Fibroblast of villous mesenchyme (primary cell): ENCODE results near the gene OR2F1. TPM values are rescaled to one million over a fixed set of nuclear protein-coding genes. Genes with fewer than 3 reads are reported as not detected.

Source experiments
- DNase-seq: peaks from one replicate; pipeline ENCODE4 v3.0.0-alpha.2; 2010; ENCODE audit warnings: low read depth
- H3K4me3 ChIP-seq: 2 replicates; pipeline ENCODE4 v1.5.1; 2011; ENCODE audit warnings: low read depth, mild to moderate bottlenecking, low read length
- CTCF ChIP-seq: IDR thresholded peaks from 2 replicates; pipeline ENCODE4 v1.5.1; 2012; ENCODE audit warnings: low read depth, mild to moderate bottlenecking, low read length; ENCODE audit not compliant: insufficient read depth
- total RNA-seq: library from RNA; depleted of rRNA; stranded (reverse); fragments of >200 nt; gene quantifications from 2 replicates; pipeline ENCODE4 v1.2.3, GENCODE V29; 2012

OR2F1 gene
- total RNA-seq, 1 donor = not detected

- TF ChIP-seq CTCF = no peak
- DNase-seq = peak; percentile 68
- H3K4me3 ChIP-seq = no peak within 1 kb of the TSS
These were observed 19.9 kb upstream of the OR2F1 start, which contains the start of gene OR2F2 for GRCh38 chr7:143934526-143935325. Gene OR2F2 (plus strand): TSS chr7:143935233. CDS start chr7:143935233, 0 bp downstream.

DNA sequence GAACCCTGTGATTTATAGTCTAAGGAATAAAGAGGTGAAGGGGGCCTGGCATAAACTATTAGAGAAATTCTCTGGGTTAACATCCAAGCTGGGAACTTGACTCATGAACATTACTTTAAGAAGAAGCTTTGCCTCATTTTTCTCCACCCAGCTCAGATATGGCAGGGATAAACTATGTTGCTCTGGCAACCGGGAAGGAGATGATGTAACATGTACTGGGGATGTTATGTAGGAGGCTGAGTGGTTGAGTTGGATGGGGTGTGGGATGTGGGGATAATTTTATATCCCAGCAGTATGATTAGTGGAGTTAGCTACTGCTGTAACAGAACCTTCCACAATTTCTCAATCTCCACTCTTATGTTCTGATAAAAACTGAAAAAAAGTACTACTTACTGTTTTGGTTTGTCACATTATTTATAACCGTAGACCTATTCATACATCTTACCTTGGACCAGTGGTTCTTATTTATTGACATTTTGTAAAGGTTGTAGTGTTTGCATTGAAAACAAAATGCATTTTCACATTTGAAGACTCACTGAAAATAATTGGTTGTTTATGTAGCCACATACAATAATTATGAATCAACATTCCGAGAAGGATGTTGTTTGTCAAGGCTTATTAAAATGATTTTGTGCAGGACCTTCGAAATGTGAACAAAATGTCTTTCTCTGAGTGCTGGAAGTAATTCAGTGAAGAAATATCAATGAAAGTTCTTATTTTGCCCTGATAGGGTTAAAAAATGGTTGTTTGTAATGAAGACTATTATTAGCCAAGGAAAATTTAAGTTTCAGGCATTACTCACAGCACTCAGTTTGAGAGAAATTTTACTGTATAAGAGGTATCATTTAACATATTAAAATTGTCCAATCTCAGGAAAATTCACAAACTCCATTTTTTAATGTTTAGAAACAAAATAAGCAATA lies 18.3 kb upstream of the OR2F1 start:
- TF ChIP-seq CTCF = no peak
- DNase-seq = peak; percentile 91
- H3K4me3 ChIP-seq = no peak overlapping the region

GRCh38 chr7:143938379-143939243 lies 16.0 kb upstream of the OR2F1 start:
- TF ChIP-seq CTCF = no peak
- DNase-seq = no peak
- H3K4me3 ChIP-seq = no peak overlapping the region

DNA sequence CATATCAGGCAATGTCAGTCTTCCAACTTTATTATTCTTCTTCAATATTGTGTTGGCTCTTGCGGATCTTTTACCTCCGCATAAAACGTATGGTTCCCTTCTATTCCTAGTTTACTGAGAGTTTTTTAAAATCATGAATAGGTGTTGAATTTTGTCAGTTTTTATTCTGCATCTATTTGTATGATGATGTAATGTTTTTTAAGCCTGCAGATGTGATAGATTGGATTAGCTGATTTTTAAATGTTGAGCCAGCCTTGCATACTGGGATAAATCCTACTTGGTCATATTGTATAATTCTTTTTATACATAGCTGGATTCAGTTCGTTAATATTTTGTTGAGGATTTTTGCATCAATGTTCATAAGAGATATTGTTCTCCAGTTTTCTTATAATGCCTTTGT lies 9.2 kb upstream of the OR2F1 start:
- no peak for TF ChIP-seq CTCF
- no peak for DNase-seq
- no peak overlapping the region for H3K4me3 ChIP-seq

- no peak for TF ChIP-seq CTCF
- no peak for DNase-seq
- no peak overlapping the region for H3K4me3 ChIP-seq
These were observed 7.5 kb upstream of the OR2F1 start for GRCh38 chr7:143947111-143947510.

- no peak overlapping the region for H3K4me3 ChIP-seq
These were observed 5.9 kb upstream of the OR2F1 start for GRCh38 chr7:143948733-143949132.

More at GRCh38 chr7:143948733-143949132, 5.9 kb upstream of the OR2F1 start:
- DNase-seq = no peak
- TF ChIP-seq CTCF = no peak
